KOPT-K1 (cell line): Measurements from ENCODE around the gene MEF2B.
"Not testable (repeated sequence)": the region's sequence is repeated elsewhere in the genome, so short reads cannot be mapped to it uniquely, and the experiment has no call there.

Experiments
- H3K27ac ChIP-seq: fragments of 200-600 bp; sonication (generic); 2 replicates; pipeline ENCODE4 v1.5.1; 2016; ENCODE audit warnings: antibody characterized with exemption, mild to moderate bottlenecking, low read depth, low read length; ENCODE audit not compliant: poor library complexity, severe bottlenecking
- H3K36me3 ChIP-seq: fragments of 200-600 bp; sonication (generic); 2 replicates; pipeline ENCODE4 v1.5.1; 2017; ENCODE audit warnings: antibody characterized with exemption, mild to moderate bottlenecking, low read length, moderate library complexity; ENCODE audit not compliant: insufficient read depth
- H3K9me3 ChIP-seq: fragments of 200-600 bp; sonication (generic); 2 replicates; pipeline ENCODE4 v1.5.1; 2017; ENCODE audit warnings: antibody characterized with exemption, low read length, mild to moderate bottlenecking; ENCODE audit not compliant: insufficient read depth, poor library complexity, severe bottlenecking

Gene MEF2B

DNA sequence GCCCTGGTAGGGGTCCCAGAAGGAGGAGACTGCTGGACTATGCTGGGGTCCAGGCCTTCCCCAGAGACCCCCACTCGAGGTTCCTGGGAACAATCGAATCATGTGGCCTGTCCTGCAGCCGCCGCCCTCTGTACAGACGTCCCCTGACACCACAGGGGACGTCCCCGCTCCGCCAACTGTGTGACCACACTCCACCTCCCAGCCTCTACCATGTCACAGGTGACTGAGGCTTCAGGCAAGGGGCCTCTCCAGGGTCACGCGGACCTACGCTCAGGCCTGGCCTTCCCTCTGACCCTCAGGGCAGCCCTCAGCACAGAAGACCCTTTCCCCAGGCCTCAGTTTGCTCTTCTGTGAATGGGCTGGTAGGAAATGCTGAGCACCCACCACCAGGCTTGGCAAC, 18.6 kb downstream of the MEF2B start:
- no peaks in the 10 kb centered on the region for H3K9me3 ChIP-seq
- H3K36me3 ChIP-seq = peaks cover 15% of the 10 kb centered on the region; the same call in 1 of the 2 replicates
- H3K27ac ChIP-seq = no peak overlapping the region

DNA sequence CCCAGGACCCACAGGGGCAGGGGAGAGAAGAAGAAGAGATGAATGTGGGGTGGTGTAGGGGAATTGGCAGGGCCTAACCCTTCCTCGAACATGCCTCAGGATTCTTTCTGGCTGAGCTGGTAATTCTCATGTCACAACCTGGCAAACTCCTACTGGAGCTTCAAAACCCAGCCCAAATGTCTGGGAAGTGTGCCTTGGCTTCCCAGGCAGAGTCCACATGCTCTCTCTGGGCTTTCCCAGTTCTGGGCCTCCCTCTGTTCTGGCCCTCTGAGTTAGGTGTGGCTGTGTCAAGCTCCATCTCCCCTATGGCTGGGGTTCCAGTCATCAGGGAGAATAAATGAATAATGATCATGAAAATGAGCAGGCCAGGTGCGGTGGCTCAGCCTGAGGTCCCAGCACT, 20.6 kb downstream of the MEF2B start:
- H3K9me3 ChIP-seq = no peaks in the 10 kb centered on the region
- H3K36me3 ChIP-seq = peaks cover 15% of the 10 kb centered on the region; the same call in 1 of the 2 replicates
- H3K27ac ChIP-seq = no peak overlapping the region

DNA sequence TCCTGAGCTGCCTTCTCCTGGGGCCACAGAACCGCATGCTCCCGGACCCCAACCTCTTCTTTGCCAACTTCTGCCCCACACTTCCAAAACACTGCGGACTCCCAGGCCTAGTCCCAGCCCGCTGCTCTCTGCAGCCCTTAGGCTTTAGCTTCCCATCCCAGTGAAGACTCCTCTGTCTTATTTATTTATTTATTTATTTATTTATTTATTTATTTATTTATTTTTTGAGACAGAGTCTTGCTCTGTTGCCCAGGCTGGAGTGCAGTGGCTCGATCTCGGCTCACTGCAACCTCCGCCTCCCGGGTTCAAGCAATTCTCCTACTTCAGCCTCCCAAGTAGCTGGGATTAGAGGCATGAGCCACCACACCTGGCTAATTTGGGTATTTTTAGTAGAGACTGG, 21.6 kb downstream of the MEF2B start:
- peaks cover 15% of the 10 kb centered on the region; the same call in 1 of the 2 replicates for H3K36me3 ChIP-seq
- H3K9me3 ChIP-seq, H3K27ac ChIP-seq: not testable (repeated sequence)

DNA sequence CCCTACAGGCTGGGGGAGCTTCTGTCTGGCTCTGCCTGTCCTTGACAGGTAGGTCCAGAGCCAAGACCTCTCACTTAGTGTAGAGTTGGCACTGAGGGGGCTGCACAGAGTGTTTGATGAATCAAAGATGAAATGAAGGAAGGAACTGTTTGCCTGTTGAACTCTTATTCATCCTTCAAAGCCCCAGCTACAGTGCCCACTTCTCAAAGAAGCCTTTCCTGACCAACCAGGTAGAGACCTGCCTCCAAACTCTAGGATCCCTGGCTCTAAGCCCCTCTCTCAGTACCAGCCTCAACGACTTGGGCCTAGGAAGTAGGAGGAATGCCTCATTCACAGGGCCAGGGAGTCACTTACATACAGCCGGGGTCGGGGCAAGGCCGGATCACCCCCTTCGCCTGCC, 22.7 kb downstream of the MEF2B start:
- Histone ChIP-seq H3K27ac (no peak overlapping the region), H3K36me3 (peaks cover 15% of the 10 kb centered on the region; the same call in 1 of the 2 replicates), H3K9me3 (no peaks in the 10 kb centered on the region)

DNA sequence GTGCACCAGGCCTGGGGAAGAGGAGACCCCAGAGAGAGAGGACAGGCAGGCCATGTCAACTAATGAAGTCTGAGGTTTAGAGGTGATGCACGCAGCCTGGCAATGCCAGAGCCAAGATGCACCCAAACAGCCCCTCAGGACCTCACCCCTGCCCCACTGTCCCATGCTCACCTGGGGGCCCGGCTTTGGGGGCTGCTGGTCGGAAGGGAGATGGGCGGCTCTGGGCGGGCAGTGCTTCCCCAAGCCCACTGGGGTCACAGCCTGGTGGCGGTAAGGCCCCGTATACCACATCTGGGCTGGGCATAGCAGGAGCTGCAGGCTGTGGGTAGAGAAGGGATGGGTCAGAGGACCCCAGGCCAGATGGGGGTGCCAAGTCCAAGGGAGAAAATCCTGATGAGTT, 23.2 kb downstream of the MEF2B start:
- Histone ChIP-seq H3K36me3 (peaks cover 15% of the 10 kb centered on the region; the same call in 1 of the 2 replicates), H3K9me3 (no peaks in the 10 kb centered on the region), H3K27ac (no peak overlapping the region)

DNA sequence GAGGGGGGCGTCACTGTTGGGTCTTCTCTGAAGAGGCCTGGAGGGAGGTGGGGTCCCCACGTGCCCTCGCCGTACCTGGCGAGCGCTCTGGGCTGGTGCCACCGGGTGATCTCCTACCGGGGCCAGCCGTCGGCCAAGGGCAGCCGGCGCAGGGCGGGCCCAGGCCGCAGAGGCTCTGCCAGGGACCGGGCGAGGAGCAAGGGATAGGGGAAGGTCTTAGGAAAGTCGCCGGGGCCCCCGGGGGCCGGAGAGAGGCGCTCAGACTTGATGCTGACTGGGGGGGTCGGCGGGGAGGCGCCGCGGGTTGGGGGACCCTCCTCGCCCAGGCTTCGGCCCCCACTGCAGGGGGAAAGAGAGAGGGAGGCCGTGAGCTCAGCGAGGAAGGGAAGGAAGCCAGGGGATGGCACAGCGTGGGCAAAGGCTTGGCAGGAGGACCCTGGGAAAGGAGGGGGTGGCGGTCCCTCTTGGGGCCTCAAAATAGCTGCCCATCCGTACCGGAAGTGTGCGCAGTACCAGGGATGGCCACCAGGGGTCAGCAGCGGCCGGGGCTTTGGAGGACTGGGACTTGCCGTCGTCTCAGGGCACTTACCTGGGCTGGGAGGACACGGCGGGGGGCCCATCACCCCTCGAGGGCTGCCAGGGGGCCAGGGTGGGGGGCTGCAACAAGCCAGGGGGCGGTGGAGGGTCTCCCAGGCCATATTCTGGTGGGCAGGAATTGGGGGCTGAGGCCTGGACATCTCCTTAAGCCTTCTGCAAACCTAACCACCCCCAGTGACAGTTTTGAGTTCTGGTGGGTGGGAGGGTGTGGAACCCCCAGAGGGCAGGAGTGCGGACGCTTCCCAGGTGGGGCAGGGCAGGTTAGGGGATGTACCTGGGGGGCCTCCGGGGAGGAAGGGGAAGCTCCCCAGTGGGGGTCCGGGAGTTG, 24.1 kb downstream of the MEF2B start:
- Histone ChIP-seq H3K9me3 (no peaks in the 10 kb centered on the region), H3K36me3 (peaks cover 15% of the 10 kb centered on the region; the same call in 1 of the 2 replicates), H3K27ac (no peak overlapping the region)

DNA sequence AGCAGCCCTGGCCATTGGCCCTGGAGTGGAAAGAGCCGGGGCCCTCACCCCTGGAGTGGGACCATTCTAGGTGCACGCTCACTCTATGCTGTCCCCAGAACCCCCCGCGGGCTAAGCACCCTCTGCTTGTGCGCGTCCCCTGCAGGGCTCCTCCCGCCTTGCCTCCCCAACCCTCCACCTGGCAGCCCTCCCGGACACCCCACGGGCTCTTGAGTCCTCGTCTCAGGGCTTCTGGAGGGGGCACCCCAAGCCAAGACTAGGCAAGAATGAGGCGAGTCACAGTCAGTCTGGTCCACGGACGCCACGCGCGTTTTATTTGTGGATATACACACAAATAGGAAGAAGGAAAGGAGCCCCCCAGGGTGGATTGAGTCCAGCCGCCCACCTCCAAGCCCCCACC, 24.8 kb downstream of the MEF2B start:
- peaks cover 15% of the 10 kb centered on the region; the same call in 1 of the 2 replicates for H3K36me3 ChIP-seq
- H3K9me3 ChIP-seq = no peaks in the 10 kb centered on the region
- H3K27ac ChIP-seq = no peak overlapping the region

DNA sequence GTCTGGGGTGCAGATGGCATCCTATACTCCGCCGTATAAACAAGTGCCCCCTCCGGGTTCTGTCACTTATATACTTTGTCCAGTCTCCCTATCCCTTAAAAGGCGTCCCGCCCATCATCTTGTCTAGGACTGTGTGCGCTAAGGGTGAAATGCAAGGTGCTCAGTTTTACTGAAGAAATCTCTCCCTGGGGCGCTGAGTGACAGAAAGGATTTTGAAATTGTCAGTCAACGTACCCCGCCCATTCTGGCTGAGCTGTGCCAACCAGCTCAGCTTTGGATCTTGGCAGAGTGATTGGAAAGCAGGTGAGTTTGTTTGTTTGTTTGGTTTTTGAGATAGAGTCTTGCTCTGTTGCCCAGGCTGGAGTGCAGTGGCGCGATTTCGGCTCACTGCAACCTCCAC, 27.7 kb downstream of the MEF2B start:
- H3K27ac ChIP-seq = no peak overlapping the region
- H3K9me3 ChIP-seq = no peaks in the 10 kb centered on the region
- peaks cover 8% of the 10 kb centered on the region; the same call in 1 of the 2 replicates for H3K36me3 ChIP-seq

DNA sequence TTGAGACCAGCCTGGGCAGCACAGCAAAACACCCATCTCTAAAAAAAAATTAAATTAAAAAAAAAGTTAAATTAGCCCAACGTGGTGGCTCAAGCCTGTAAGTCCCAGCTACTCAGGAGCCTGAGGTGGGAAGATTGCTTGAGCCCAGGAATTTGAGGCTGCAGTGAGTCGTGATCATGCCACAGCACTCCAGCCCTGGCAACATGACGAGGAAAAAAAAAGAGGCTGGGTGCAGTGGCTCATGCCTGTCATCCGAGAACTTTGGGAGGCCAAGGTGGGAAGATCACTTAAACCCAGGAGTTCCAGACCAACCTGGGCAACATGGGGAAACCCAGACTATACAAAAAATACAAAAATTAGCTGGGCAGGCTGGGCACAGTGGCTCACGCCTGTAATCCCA, 29.6 kb downstream of the MEF2B start:
- no peaks in the 10 kb centered on the region for H3K36me3 ChIP-seq
- H3K27ac ChIP-seq = no peak overlapping the region
- no peaks in the 10 kb centered on the region for H3K9me3 ChIP-seq

DNA sequence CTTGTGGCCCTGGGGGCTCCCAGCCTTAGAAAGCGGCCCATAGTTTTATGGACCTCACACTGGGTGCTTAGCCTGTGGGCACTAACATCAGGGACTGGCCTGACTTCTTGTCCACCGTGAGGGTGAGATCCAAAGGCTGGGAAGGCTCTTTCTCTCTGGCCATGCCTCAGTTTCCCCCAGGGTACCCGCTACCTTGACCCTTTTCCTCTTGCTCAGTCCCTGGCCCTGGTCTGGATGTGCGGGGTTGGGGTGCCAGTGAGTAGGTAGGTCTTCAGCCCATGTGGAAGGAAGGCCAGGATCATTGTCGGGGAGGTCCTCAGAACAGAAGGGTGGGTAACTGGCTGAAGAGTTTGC, 30.2 kb downstream of the MEF2B start:
- no peaks in the 10 kb centered on the region for H3K9me3 ChIP-seq
- H3K27ac ChIP-seq = no peak overlapping the region
- H3K36me3 ChIP-seq = no peaks in the 10 kb centered on the region

DNA sequence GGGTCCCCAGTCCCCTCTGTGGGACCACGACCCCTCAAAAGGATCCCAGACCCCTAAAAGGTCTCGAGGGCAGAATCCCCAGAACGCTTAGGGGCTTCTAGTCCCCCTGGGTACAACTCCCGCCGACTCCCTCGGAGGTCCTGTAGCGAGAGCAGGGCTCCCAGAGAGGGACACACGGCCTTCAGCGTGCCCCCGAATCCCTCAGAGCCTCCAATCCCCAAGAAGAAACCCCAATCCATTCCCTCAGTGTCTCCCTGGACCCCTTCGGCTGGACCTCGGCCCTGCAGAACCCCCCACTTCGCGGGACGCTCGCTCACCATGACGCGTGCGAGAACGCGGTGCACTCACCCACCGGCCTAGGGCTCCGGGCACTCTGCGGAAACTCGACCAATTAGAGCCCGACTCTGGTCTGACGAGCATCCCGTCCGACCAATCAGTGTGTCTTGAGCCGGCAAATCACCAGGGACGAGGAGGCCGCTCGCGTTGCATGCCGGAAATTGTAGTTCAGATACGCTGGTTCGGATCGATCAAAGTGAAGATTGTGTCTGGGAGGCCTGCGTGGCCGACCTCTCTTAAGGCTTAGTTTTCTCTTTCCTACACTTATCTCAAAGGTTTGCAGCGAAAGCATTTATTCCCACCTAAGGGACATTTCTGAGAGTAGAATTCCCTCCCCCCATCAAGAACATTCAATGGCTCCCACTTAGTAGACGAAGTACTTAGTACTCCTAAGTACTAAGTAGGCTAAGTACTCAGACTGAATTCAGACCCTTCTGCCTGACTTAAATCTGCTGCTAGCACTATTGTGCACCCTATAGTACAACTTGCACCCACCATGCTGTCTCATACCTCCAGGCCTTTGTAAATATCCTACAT, 31.7 kb downstream of the MEF2B start, which contains the start of gene TMEM161A:
TSS of gene TMEM161A (minus strand) at position 370 of the 873 bp plus-strand sequence. CDS start at position 320, 50 bp downstream.
- Histone ChIP-seq H3K9me3 (no peaks in the 10 kb centered on the region), H3K27ac (peak within 1 kb of the TSS; percentile 67), H3K36me3 (no peaks in the 10 kb centered on the region)

DNA sequence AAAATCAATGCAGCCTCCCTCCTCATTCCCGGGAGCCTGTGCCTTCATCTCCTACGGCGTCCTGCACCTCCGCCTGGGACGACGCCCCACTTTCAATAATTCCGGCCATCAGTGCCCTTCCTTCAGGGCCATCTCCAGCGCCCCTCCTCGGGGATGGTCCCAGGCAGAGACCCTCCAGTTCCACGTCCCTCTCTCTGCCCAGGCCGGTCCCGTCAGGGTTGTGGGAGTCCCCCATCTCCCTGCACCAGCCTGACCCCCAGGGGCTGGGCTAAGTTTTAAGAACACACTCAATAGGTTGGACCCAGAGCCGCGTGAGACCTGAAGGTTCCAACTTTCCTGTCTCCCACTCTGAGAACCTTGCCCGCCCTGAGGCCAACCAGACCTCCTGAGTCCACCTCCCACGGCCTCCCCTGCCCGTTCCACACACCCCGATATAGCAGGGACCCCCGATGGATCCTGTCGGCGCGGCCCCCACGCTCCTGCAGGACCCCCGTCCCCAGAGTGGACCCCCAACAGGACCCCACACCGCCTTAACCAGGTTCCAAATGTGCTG, 32.4 kb downstream of the MEF2B start:
- H3K27ac ChIP-seq = peak overlapping the region; percentile 67
- peaks cover 4% of the 10 kb centered on the region; the same call in 1 of the 2 replicates for H3K36me3 ChIP-seq
- peaks cover 3% of the 10 kb centered on the region for H3K9me3 ChIP-seq

DNA sequence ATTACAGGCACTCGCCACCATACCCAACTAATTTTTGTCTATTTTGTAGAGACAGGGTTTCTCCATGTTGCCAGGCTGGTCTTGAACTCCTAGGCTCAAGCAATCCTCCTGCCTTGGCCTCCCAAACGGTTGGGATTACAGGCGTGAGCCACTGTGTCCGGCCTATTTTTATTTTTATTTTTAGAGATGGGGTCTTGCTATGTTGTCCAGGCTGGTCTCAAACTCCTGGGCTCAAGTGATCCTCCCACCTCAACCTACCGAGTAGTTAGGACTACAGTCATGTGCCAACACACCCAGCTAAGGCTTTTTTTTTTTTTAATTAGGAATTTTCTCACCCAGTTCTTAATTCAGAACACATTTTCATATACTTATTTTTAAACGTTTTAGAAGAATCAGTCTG, 34.4 kb downstream of the MEF2B start:
- H3K27ac ChIP-seq = not testable (repeated sequence)
- Histone ChIP-seq H3K36me3 (peaks cover 13% of the 10 kb centered on the region; the same call in 1 of the 2 replicates), H3K9me3 (peaks cover 12% of the 10 kb centered on the region)

DNA sequence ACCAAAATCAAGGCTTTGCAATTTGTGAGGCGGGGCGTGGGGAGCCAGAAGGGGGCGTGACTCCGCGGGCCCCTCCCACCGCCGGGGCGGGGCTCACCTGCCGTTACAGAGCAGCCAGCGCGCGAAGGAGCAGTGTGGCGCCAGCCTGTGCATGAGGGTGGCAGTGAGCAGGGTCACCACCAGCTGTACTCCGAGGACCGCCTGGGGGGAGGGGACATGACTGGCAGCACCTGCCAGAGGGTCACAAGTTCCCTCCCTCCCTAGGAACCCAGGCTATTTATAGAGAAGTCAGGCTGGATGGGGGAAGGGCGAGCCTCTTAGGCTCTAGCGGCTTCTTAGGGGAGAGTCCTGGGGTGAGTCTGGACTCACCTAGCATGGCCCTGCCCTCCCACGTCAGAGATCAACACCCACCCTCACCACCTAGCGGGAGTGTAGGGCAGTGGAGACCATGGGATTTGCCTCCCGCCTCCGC, 35.3 kb downstream of the MEF2B start:
- Histone ChIP-seq H3K27ac (no peak overlapping the region), H3K36me3 (peaks cover 13% of the 10 kb centered on the region; the same call in 1 of the 2 replicates), H3K9me3 (peaks cover 12% of the 10 kb centered on the region)

DNA sequence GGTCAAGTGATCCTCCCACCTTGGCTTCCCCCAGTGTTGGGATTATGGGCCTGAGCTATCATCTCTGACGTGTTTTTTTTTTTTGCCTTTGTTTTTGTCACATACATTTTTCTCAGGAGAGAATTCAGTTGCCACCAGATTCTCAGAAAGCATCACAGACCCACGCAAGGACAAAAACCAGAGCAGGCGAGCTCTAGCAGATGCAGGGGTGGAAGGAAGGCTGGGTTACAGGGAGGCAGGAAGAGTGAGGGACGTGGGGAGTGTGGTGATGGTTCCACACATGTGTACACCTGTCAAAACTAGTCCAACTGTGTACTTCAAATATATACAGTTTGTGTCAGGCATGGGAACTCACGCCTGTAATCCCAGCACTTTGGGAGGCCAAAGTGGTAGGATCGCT, 36.1 kb downstream of the MEF2B start:
- no peak overlapping the region for H3K27ac ChIP-seq
- H3K9me3 ChIP-seq = peaks cover 12% of the 10 kb centered on the region
- H3K36me3 ChIP-seq = peaks cover 13% of the 10 kb centered on the region; the same call in 1 of the 2 replicates
